H9 (cell line): ENCODE measurements around the gene TKTL1. TPM values are rescaled to one million over a fixed set of nuclear protein-coding genes. Genes with fewer than 3 reads are reported as not detected.

Experiments used
- DNase-seq: peaks from one replicate; pipeline ENCODE4 v3.0.0-alpha.2; 2017
- H2AFZ ChIP-seq: one replicate; pipeline ENCODE4 v1.6.1; 2013; ENCODE audit warnings: mild to moderate bottlenecking, low read length, control low read depth, moderate library complexity
- H2AK5ac ChIP-seq: 2 replicates; pipeline ENCODE4 v1.6.1; 2013; ENCODE audit warnings: low read length, control low read depth, mixed read lengths; ENCODE audit not compliant: insufficient read length
- H2BK120ac ChIP-seq: one replicate; pipeline ENCODE4 v1.6.1; 2013; ENCODE audit warnings: low read depth, mild to moderate bottlenecking, low read length, control low read depth, inconsistent platforms; ENCODE audit not compliant: poor library complexity, severe bottlenecking
- H2BK12ac ChIP-seq: 2 replicates; pipeline ENCODE4 v1.6.1; 2013; ENCODE audit warnings: low read length, control low read depth, mixed read lengths, low read depth; ENCODE audit not compliant: insufficient read length
- H2BK15ac ChIP-seq: 2 replicates; pipeline ENCODE4 v1.6.1; 2013; ENCODE audit warnings: low read depth, low read length, control low read depth
- H2BK20ac ChIP-seq: one replicate; pipeline ENCODE4 v1.6.1; 2013; ENCODE audit warnings: low read depth, mild to moderate bottlenecking, low read length, control low read depth, inconsistent platforms; ENCODE audit not compliant: poor library complexity, severe bottlenecking
- H2BK5ac ChIP-seq: 2 replicates; pipeline ENCODE4 v1.6.1; 2013; ENCODE audit warnings: low read length, control low read depth, mixed read lengths; ENCODE audit not compliant: insufficient read length
- H3K14ac ChIP-seq: 2 replicates; pipeline ENCODE4 v1.6.1; 2013; ENCODE audit warnings: low read length, control low read depth; ENCODE audit not compliant: insufficient read depth
- H3K18ac ChIP-seq: 2 replicates; pipeline ENCODE4 v1.6.1; 2013; ENCODE audit warnings: low read depth, mild to moderate bottlenecking, mixed read lengths, low read length, control low read depth; ENCODE audit not compliant: insufficient read length
- H3K23ac ChIP-seq: 2 replicates; pipeline ENCODE4 v1.6.1; 2013; ENCODE audit warnings: low read length, control low read depth, mixed read lengths, low read depth; ENCODE audit not compliant: insufficient read length
- H3K23me2 ChIP-seq: 2 replicates; pipeline ENCODE4 v1.6.1; 2013; ENCODE audit warnings: low read depth, mild to moderate bottlenecking, mixed read lengths, low read length, control low read depth; ENCODE audit not compliant: insufficient read length, poor library complexity, severe bottlenecking
- H3K27ac ChIP-seq: 2 replicates; pipeline ENCODE4 v1.5.1; 2013; ENCODE audit warnings: low read length, control low read depth, mixed read lengths, low read depth; ENCODE audit not compliant: insufficient read length
- H3K27me3 ChIP-seq: 2 replicates; pipeline ENCODE4 v1.6.1; 2013; ENCODE audit warnings: low read length, control low read depth, inconsistent platforms; ENCODE audit not compliant: insufficient read depth
- H3K4ac ChIP-seq: 2 replicates; pipeline ENCODE4 v1.6.1; 2013; ENCODE audit warnings: low read depth, mild to moderate bottlenecking, control low read depth, inconsistent platforms, low read length, moderate library complexity
- H3K4me1 ChIP-seq: 2 replicates; pipeline ENCODE4 v1.6.1; 2013; ENCODE audit warnings: low read length, control low read depth, inconsistent platforms; ENCODE audit not compliant: insufficient read depth
- H3K4me2 ChIP-seq: 2 replicates; pipeline ENCODE4 v1.6.1; 2013; ENCODE audit warnings: low read length, control low read depth, mixed read lengths; ENCODE audit not compliant: insufficient read length, insufficient read depth
- H3K56ac ChIP-seq: 2 replicates; pipeline ENCODE4 v1.6.1; 2013; ENCODE audit warnings: low read depth, mild to moderate bottlenecking, mixed read lengths, low read length, control low read depth; ENCODE audit not compliant: insufficient read length
- H3K79me1 ChIP-seq: 2 replicates; pipeline ENCODE4 v1.6.1; 2013; ENCODE audit warnings: low read depth, mild to moderate bottlenecking, moderate library complexity, low read length, control low read depth, inconsistent platforms; ENCODE audit not compliant: insufficient read depth, poor library complexity, severe bottlenecking
- H3K79me2 ChIP-seq: 2 replicates; pipeline ENCODE4 v1.6.1; 2013; ENCODE audit warnings: low read length, control low read depth, inconsistent platforms; ENCODE audit not compliant: insufficient read depth
- H3K9ac ChIP-seq: 2 replicates; pipeline ENCODE4 v1.6.1; 2013; ENCODE audit warnings: low read length, control low read depth, mixed read lengths; ENCODE audit not compliant: insufficient read length; ENCODE audit errors: extremely low read depth
- H3K9me3 ChIP-seq: one replicate; pipeline ENCODE4 v1.6.1; 2013; ENCODE audit warnings: low read depth, low read length, inconsistent platforms; ENCODE audit not compliant: control insufficient read depth
- H3T11ph ChIP-seq: one replicate; pipeline ENCODE4 v1.6.1; 2013; ENCODE audit warnings: mild to moderate bottlenecking, low read length, control low read depth, inconsistent platforms
- H4K20me1 ChIP-seq: one replicate; pipeline ENCODE4 v1.6.1; 2013; ENCODE audit not compliant: control insufficient read depth, insufficient read length, insufficient read depth
- H4K5ac ChIP-seq: 2 replicates; pipeline ENCODE4 v1.6.1; 2013; ENCODE audit warnings: low read depth, mild to moderate bottlenecking, mixed read lengths, low read length, control low read depth; ENCODE audit not compliant: insufficient read length
- H4K8ac ChIP-seq: replicated peaks from 2 replicates; pipeline ENCODE4 v1.6.1; 2013; ENCODE audit warnings: low read length, control low read depth, mixed read lengths, low read depth; ENCODE audit not compliant: insufficient read length
- H4K91ac ChIP-seq: 2 replicates; pipeline ENCODE4 v1.6.1; 2013; ENCODE audit warnings: low read depth, mild to moderate bottlenecking, moderate library complexity, mixed read lengths, low read length, control low read depth; ENCODE audit not compliant: insufficient read length
- H3K27ac Mint-ChIP-seq, 3 experiments: 2 replicates in 2 of 3; 3 replicates in 1 of 3; pipeline ENCODE4 v1.8.0; 2020 to 2021; ENCODE audit warnings: mixed read lengths in 3 of 3, mild to moderate bottlenecking in 1 of 3, moderate library complexity in 1 of 3
- H3K27me3 Mint-ChIP-seq: 2 replicates; pipeline ENCODE4 v1.8.0; 2021; ENCODE audit warnings: low read depth, mild to moderate bottlenecking, moderate library complexity, mixed read lengths
- H3K36me3 Mint-ChIP-seq, 3 experiments: 2 replicates in 2 of 3; 3 replicates in 1 of 3; pipeline ENCODE4 v1.8.0; 2020 to 2021; ENCODE audit warnings: low read depth in 3 of 3, mixed read lengths in 3 of 3; ENCODE audit not compliant: insufficient read depth in 1 of 3
- H3K4me1 Mint-ChIP-seq, 2 experiments: 2 replicates each; pipeline ENCODE4 v1.8.0; 2020; ENCODE audit warnings: mixed read lengths in 2 of 2
- H3K4me3 Mint-ChIP-seq, 2 experiments: 2 replicates in 1 of 2; 3 replicates in 1 of 2; pipeline ENCODE4 v1.8.0; 2020 to 2021; ENCODE audit warnings: mild to moderate bottlenecking in 2 of 2, mixed read lengths in 2 of 2, moderate library complexity in 1 of 2
- H3K9me3 Mint-ChIP-seq, 2 experiments: 2 replicates in 1 of 2; 3 replicates in 1 of 2; pipeline ENCODE4 v1.8.0; 2020; ENCODE audit warnings: mild to moderate bottlenecking in 2 of 2, mixed read lengths in 2 of 2, moderate library complexity in 1 of 2
- CTCF ChIP-seq: fragments of 200-600 bp; sonication (generic); conservative IDR thresholded peaks from 3 replicates; pipeline ENCODE4 v1.8.0; 2021; ENCODE audit warnings: antibody characterized with exemption, mild to moderate bottlenecking
- WGBS: extraction: QIAGEN DNeasy Blood & Tissue Kit; methylation state at CpG from one replicate; pipeline ENCODE4 v1.1.7; 2013; ENCODE audit warnings: missing lambda C conversion rate, low lambda C conversion rate, mixed read lengths; ENCODE audit not compliant: insufficient read length; ENCODE audit errors: extremely low coverage; 5-methylcytosine and 5-hydroxymethylcytosine counted together
- total RNA-seq: library from RNA; stranded (reverse); gene quantifications from 2 replicates; pipeline ENCODE4 v1.2.1, GENCODE V29; 2021

The TKTL1 gene
- total RNA-seq, 1 experiment from 2014 or later = not detected

GRCh38 chrX:154321152-154321551 is 25.6 kb downstream of the TKTL1 start:
- H3K79me2 ChIP-seq = no peaks in the 10 kb centered on the region
- no peak overlapping the region for H2BK5ac ChIP-seq
- no peaks in the 10 kb centered on the region for H3K4me1 ChIP-seq
- H2BK15ac ChIP-seq = no peak overlapping the region
- no peak for DNase-seq
- Mint-ChIP-seq H3K27me3 (peaks cover 28% of the 10 kb centered on the region), H3K9me3 (peaks cover 81 to 87% of the 10 kb centered on the region in 2 experiments), H3K4me3 (no peak overlapping the region), H3K4me1 (peaks cover 0 to 9% of the 10 kb centered on the region in 2 experiments; a peak in 2 of 4 replicates), H3K36me3 (peaks cover 0 to 2% (median 0%) of the 10 kb centered on the region in 3 experiments; a peak in 1 of 7 replicates), H3K27ac (no peak overlapping the region)
- no peak overlapping the region for H3T11ph ChIP-seq
- H3K27ac ChIP-seq = no peak overlapping the region
- H3K23me2 ChIP-seq = no peaks in the 10 kb centered on the region
- no peak overlapping the region for H2BK20ac ChIP-seq
- H2BK120ac ChIP-seq = no peak overlapping the region
- TF ChIP-seq CTCF = no peak
- no peak overlapping the region for H4K91ac ChIP-seq
- H4K8ac ChIP-seq = no peak overlapping the region
- WGBS = no CpG with 5 or more reads among the region's 7 CpGs
- H4K5ac ChIP-seq = no peak overlapping the region
- H3K79me1 ChIP-seq = no peaks in the 10 kb centered on the region
- peaks cover 23% of the 10 kb centered on the region for H3K9me3 ChIP-seq
- H3K23ac ChIP-seq = no peak overlapping the region
- no peak overlapping the region for H3K14ac ChIP-seq
- no peak overlapping the region for H3K4ac ChIP-seq
- no peaks in the 10 kb centered on the region for H3K27me3 ChIP-seq
- no peak overlapping the region for H3K9ac ChIP-seq
- H3K56ac ChIP-seq = no peak overlapping the region
- H2AFZ ChIP-seq = no peak overlapping the region
- no peak overlapping the region for H2AK5ac ChIP-seq
- H2BK12ac ChIP-seq = no peak overlapping the region
- no peak overlapping the region for H3K4me2 ChIP-seq
- H4K20me1 ChIP-seq = no peaks in the 10 kb centered on the region
- H3K18ac ChIP-seq = no peak overlapping the region
